Heart left ventricle (tissue), 13 donors: ENCODE measurements around the gene BTRC.

Source experiments
- CTCF ChIP-seq, 12 donors: fragments of 200-600 bp; sonication (generic) in 4 of 12; IDR thresholded peaks; one replicate each; pipeline versions ENCODE4 v1.5.0 to v1.8.0; 2018 to 2022; ENCODE audit warnings: antibody characterized with exemption in 12 of 12, mild to moderate bottlenecking in 5 of 12
- POLR2A ChIP-seq, 2 donors: fragments of 450-650 bp; IDR thresholded peaks; one replicate each; pipeline ENCODE4 v1.6.1; 2017; ENCODE audit warnings: antibody characterized with exemption in 2 of 2, mild to moderate bottlenecking in 2 of 2, moderate library complexity in 2 of 2
- donor health status: ischemic (EF 13 %, LVEDD 7.1; RV severe dilation, severe dysfunction).
- donor health status: DM: no; HTN: yes; CAD: no.
- donor health status: DM: no; HTN: no; CAD: no.
- donor health status: ischemic (EF 25% LVEDD 6.9; RV normal size, moderate dysfunction).
- donor health status: ischemic (EF 25% LVEDD 5.7; RV mildly dilated, moderate dysfunction).
- donor health status: ischemic (EF 35%, LVEDD 5.7; RV mildly dilated, moderate dysfunction).
- donor health status: nonischemic (EF 11% LVEDD 7.7; RV severe dilation, severe dysfunction).
- donor health status: DM: yes; HTN: yes; CAD: no.
- donor health status: PGD.
- donor health status: ischemic (EF 29% LVEDD 5.4; RV normal size, mild dysfunction).
- donor health status: nonischemic (EF 23%, LVEDD 6.1; RV moderate dilation, normal function).

GRCh38 chr10:101569622-101570427, 215.9 kb downstream of the BTRC start:
- TF ChIP-seq CTCF (IDR thresholded peaks at IDR 0.05) (peak; percentile 78 to 98 (median 90)), POLR2A (IDR thresholded peaks at IDR 0.05) (no peak)
